Measurements from ENCODE around the gene HELT. TPM values are rescaled to one million over a fixed set of nuclear protein-coding genes. Genes with fewer than 3 reads are reported as not detected.

The HELT gene
- total RNA-seq, 2 donors from 2014 or later, result not detected

- H3K36me3 ChIP-seq, result no peaks in the 10 kb centered on the region
- TF ChIP-seq CTCF (IDR thresholded peaks at IDR 0.05) (no peak), POLR2AphosphoS5 (IDR thresholded peaks at IDR 0.05) (no peak), POLR2A (IDR thresholded peaks at IDR 0.05) (no peak)
- intact Hi-C loops (cut with DNase I), result no loop called here
- H3K4me3 ChIP-seq, result no peak overlapping the region
- no peaks in the 10 kb centered on the region for H3K4me1 ChIP-seq (replicated peaks)
- H3K9me3 ChIP-seq, result no peaks in the 10 kb centered on the region
- no peaks in the 10 kb centered on the region for H3K27me3 ChIP-seq (replicated peaks; ENCODE audit: insufficient read depth)
- no peak for DNase-seq (ENCODE audit: low spot score)
- WGBS, result 75% methylated on average over 3 of the region's 3 CpGs
- H3K27ac ChIP-seq, result no peak overlapping the region
These were observed 43.3 kb downstream of the HELT start for GRCh38 chr4:185061610-185062009.

- H3K27me3 ChIP-seq (replicated peaks; ENCODE audit: insufficient read depth), result no peaks in the 10 kb centered on the region
- no peak overlapping the region for H3K4me3 ChIP-seq
- intact Hi-C loops (cut with DNase I), result no loop called here
- no peak for DNase-seq (ENCODE audit: low spot score)
- no peaks in the 10 kb centered on the region for H3K9me3 ChIP-seq
- H3K27ac ChIP-seq, result no peak overlapping the region
- no peaks in the 10 kb centered on the region for H3K4me1 ChIP-seq (replicated peaks)
- TF ChIP-seq POLR2AphosphoS5 (IDR thresholded peaks at IDR 0.05) (no peak), POLR2A (IDR thresholded peaks at IDR 0.05) (no peak), CTCF (IDR thresholded peaks at IDR 0.05) (no peak)
- no peaks in the 10 kb centered on the region for H3K36me3 ChIP-seq
- 93% methylated on average over 12 of the region's 12 CpGs for WGBS
These were observed 44.3 kb downstream of the HELT start for GRCh38 chr4:185062606-185063005.

GRCh38 chr4:185066179-185066578 lies 47.9 kb downstream of the HELT start:
- intact Hi-C loops (cut with DNase I), result no loop called here
- Histone ChIP-seq H3K9me3 (no peaks in the 10 kb centered on the region), H3K4me3 (no peak overlapping the region), H3K4me1 (replicated peaks) (no peaks in the 10 kb centered on the region), H3K36me3 (no peaks in the 10 kb centered on the region), H3K27ac (no peak overlapping the region), H3K27me3 (replicated peaks; ENCODE audit: insufficient read depth) (no peaks in the 10 kb centered on the region)
- 81% methylated on average over 5 of the region's 5 CpGs for WGBS
- no peak for DNase-seq (ENCODE audit: low spot score)
- TF ChIP-seq POLR2AphosphoS5 (IDR thresholded peaks at IDR 0.05) (no peak), CTCF (IDR thresholded peaks at IDR 0.05) (no peak), POLR2A (IDR thresholded peaks at IDR 0.05) (no peak)

- no peak for TF ChIP-seq POLR2AphosphoS5 (IDR thresholded peaks at IDR 0.05)
- TF ChIP-seq CTCF (IDR thresholded peaks at IDR 0.05), result no peak
- no peak for TF ChIP-seq POLR2A (IDR thresholded peaks at IDR 0.05)
- H3K27ac ChIP-seq, result no peak overlapping the region
- no peak for DNase-seq (ENCODE audit: low spot score)
- no peaks in the 10 kb centered on the region for H3K36me3 ChIP-seq
- no peaks in the 10 kb centered on the region for H3K27me3 ChIP-seq (replicated peaks; ENCODE audit: insufficient read depth)
- intact Hi-C loops (cut with DNase I), result no loop called here
- no peaks in the 10 kb centered on the region for H3K4me1 ChIP-seq (replicated peaks)
- no peaks in the 10 kb centered on the region for H3K9me3 ChIP-seq
- 49% methylated on average over 3 of the region's 3 CpGs for WGBS
- H3K4me3 ChIP-seq, result no peak overlapping the region
These were observed 50.5 kb downstream of the HELT start for GRCh38 chr4:185068837-185069236.

Other genes starting within 250 kb of the HELT start
- 100 to 1,000 TPM in 1 of 2 donors, 10 to 100 TPM in 1; 71.7 to 157 TPM for gene ACSL1, start 192.5 kb upstream of the HELT start, total RNA-seq
- gene SLC25A4, start 124.8 kb downstream of the HELT start, total RNA-seq, result 100 to 1,000 TPM in 1 of 2 donors, 10 to 100 TPM in 1; 46.0 to 105 TPM
- 10 to 100 TPM; 28.9 to 35.2 TPM for gene CFAP97, start 185.5 kb downstream of the HELT start, total RNA-seq
- gene SNX25, start 191.1 kb downstream of the HELT start, total RNA-seq, result 10 to 100 TPM; 26.4 to 49.5 TPM